ENCODE results near the gene DCX. TPM values are rescaled to one million over a fixed set of nuclear protein-coding genes. Genes with fewer than 3 reads are reported as not detected.
A peak's percentile ranks its signal among the peaks of the same experiment; 100 is the strongest.

Gene DCX
- total RNA-seq (2022), result not detected in 2 replicates
- Bru-seq, nascent RNA, result not detected
- percentile 1 among the genes with signal in this experiment for BruChase-seq, experiment 1, labeled RNA remaining after a 6-hour chase
- percentile 2 among the genes with signal in this experiment for BruChase-seq, experiment 2, labeled RNA remaining after a 2-hour chase
- long read RNA-seq, result 0 reads

GRCh38 chrX:111411983-111412382, at the start of gene DCX:
TSS of gene DCX (minus strand) at chrX:111412192. CDS start at chrX:111410398, 1,794 bp downstream.
- intact Hi-C loops (cut with micrococcal nuclease), result no loop called here
- no peak within 1 kb of the TSS for H3K27ac Mint-ChIP-seq (ENCODE audit: low read depth, unreplicated experiment)
- no peak for TF ChIP-seq CTCF (IDR thresholded peaks at IDR 0.05; ENCODE audit: unreplicated experiment)
- H3K36me3 Mint-ChIP-seq (ENCODE audit: insufficient read depth, unreplicated experiment), result no peaks in the 10 kb centered on the region
- ChIA-PET CTCF (no interaction called here), POLR2A (no interaction called here)
- no peaks in the 10 kb centered on the region for H3K4me1 Mint-ChIP-seq (ENCODE audit: insufficient read depth, unreplicated experiment)
- no peak within 1 kb of the TSS for H3K4me3 Mint-ChIP-seq (ENCODE audit: unreplicated experiment)
- no peaks in the 10 kb centered on the region for H3K27me3 Mint-ChIP-seq (ENCODE audit: insufficient read depth, unreplicated experiment)
- BruUV-seq (replicated peaks), result no TSS peak
- DNase-seq (ENCODE audit: unreplicated experiment), result no peak
- no peaks in the 10 kb centered on the region for H3K9me3 Mint-ChIP-seq (ENCODE audit: unreplicated experiment)

- ChIA-PET POLR2A (interaction anchor here (0.7 kb wide), 1 partner anchor 55 kb away, joined by 3 read pairs; no protein-coding TSS in a partner anchor), CTCF (no interaction called here)
- Mint-ChIP-seq H3K4me1 (ENCODE audit: insufficient read depth, unreplicated experiment) (no peaks in the 10 kb centered on the region), H3K27me3 (ENCODE audit: insufficient read depth, unreplicated experiment) (peaks cover 54% of the 10 kb centered on the region), H3K9me3 (ENCODE audit: unreplicated experiment) (no peaks in the 10 kb centered on the region), H3K36me3 (ENCODE audit: insufficient read depth, unreplicated experiment) (no peaks in the 10 kb centered on the region), H3K4me3 (ENCODE audit: unreplicated experiment) (no peak overlapping the region), H3K27ac (ENCODE audit: low read depth, unreplicated experiment) (no peak overlapping the region)
- no TSS peak for BruUV-seq (replicated peaks)
- intact Hi-C loops (cut with micrococcal nuclease), result no loop called here
- peak; percentile 4 for DNase-seq (ENCODE audit: unreplicated experiment)
- no peak for TF ChIP-seq CTCF (IDR thresholded peaks at IDR 0.05; ENCODE audit: unreplicated experiment)
Measured at GRCh38 chrX:111460607-111461006, 48.6 kb upstream of the DCX start.

GRCh38 chrX:111447298-111447697, 35.3 kb upstream of the DCX start:
- intact Hi-C loops (cut with micrococcal nuclease), result loop anchor here (5.0 kb wide), 2 partner anchors 175 to 455 kb away; partner anchors contain the start of gene CAPN6
- no peak overlapping the region for H3K4me3 Mint-ChIP-seq (ENCODE audit: unreplicated experiment)
- no peaks in the 10 kb centered on the region for H3K9me3 Mint-ChIP-seq (ENCODE audit: unreplicated experiment)
- TF ChIP-seq CTCF (IDR thresholded peaks at IDR 0.05; ENCODE audit: unreplicated experiment), result no peak
- no peak overlapping the region for H3K27ac Mint-ChIP-seq (ENCODE audit: low read depth, unreplicated experiment)
- H3K4me1 Mint-ChIP-seq (ENCODE audit: insufficient read depth, unreplicated experiment), result no peaks in the 10 kb centered on the region
- no peaks in the 10 kb centered on the region for H3K36me3 Mint-ChIP-seq (ENCODE audit: insufficient read depth, unreplicated experiment)
- DNase-seq (ENCODE audit: unreplicated experiment), result peak; percentile 39
- no TSS peak for BruUV-seq (replicated peaks)
- CTCF ChIA-PET, result interaction anchor here (0.9 to 1.5 kb wide), 2 partner anchors 15 to 278 kb away, joined by 3 to 6 read pairs; no protein-coding TSS in a partner anchor
- POLR2A ChIA-PET, result interaction anchor here (0.6 to 0.8 kb wide), 2 partner anchors 502 to 1178 kb away, joined by 3 to 4 read pairs; no protein-coding TSS in a partner anchor
- H3K27me3 Mint-ChIP-seq (ENCODE audit: insufficient read depth, unreplicated experiment), result peaks cover 73% of the 10 kb centered on the region

GRCh38 chrX:111445485-111445884, 33.5 kb upstream of the DCX start:
- no peak overlapping the region for H3K4me3 Mint-ChIP-seq (ENCODE audit: unreplicated experiment)
- intact Hi-C loops (cut with micrococcal nuclease), result loop anchor here (1.0 to 5.0 kb wide), 4 partner anchors 173 to 453 kb away; partner anchors contain the start of gene CAPN6
- H3K27me3 Mint-ChIP-seq (ENCODE audit: insufficient read depth, unreplicated experiment), result peaks cover 58% of the 10 kb centered on the region
- no peak overlapping the region for H3K27ac Mint-ChIP-seq (ENCODE audit: low read depth, unreplicated experiment)
- ChIA-PET POLR2A (no interaction called here), CTCF (interaction anchor here (0.6 to 3.2 kb wide), 21 partner anchors 11 to 1195 kb away, joined by 3 to 27 read pairs (median 4); no protein-coding TSS in a partner anchor)
- peak; percentile 69 for DNase-seq (ENCODE audit: unreplicated experiment)
- H3K9me3 Mint-ChIP-seq (ENCODE audit: unreplicated experiment), result no peaks in the 10 kb centered on the region
- H3K36me3 Mint-ChIP-seq (ENCODE audit: insufficient read depth, unreplicated experiment), result no peaks in the 10 kb centered on the region
- peak; percentile 54 for TF ChIP-seq CTCF (IDR thresholded peaks at IDR 0.05; ENCODE audit: unreplicated experiment)
- no peaks in the 10 kb centered on the region for H3K4me1 Mint-ChIP-seq (ENCODE audit: insufficient read depth, unreplicated experiment)
- no TSS peak for BruUV-seq (replicated peaks)
